SIG-M5 treated with dmso at 0.1 percent for 504 hours (cell line): ENCODE results near the gene KRT4.

ENCODE experiments used
- DNase-seq: peaks from one replicate; lab custom pipeline; 2025; ENCODE audit not compliant: unreplicated experiment; lab: John Stamatoyannopoulos, UW

KRT4 gene

DNA sequence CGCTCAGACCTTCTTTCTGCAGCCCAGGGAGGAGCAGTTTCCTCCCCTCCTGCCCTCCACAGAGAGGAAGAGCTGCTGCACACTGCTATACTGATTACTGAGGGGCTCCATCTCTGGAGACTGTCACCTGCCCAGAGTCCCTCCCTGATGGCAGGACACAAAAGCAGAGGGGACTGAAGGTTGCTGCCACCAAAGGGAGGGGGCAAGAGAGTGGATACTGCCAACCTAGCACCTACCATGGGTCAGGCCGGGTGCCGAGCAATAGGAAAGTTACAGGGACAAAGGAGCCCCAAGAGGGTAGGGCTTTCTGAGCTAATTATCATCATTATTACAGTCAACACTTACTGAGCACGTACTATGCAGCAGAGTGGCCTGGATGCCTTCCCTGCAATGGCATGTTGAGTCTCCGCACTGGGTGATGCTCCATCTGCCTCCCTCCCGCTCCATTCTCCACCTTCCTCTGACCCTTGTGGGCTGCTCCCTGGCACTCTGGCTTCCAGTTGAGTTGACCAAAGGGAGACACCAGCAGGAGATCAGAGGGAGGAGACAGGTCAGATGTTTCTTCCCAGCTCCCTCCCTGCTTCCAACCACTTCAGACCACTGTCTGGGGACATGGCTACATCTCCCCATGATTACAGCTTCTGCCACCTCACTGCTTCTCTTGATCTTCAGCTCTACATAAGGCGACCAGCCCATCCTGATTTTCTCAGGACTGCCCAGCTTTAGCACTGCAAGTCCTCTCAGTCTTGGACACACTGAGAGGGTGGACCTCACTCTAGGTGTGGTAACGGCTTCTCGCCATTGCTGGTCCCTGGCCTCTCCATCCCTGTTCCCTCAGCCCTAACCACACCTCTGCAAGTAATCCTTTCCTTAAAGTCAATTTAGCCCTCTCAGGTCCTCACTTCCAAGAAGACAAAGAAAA is 22.8 kb upstream of the KRT4 start:
- DNase-seq, result no peak

DNA sequence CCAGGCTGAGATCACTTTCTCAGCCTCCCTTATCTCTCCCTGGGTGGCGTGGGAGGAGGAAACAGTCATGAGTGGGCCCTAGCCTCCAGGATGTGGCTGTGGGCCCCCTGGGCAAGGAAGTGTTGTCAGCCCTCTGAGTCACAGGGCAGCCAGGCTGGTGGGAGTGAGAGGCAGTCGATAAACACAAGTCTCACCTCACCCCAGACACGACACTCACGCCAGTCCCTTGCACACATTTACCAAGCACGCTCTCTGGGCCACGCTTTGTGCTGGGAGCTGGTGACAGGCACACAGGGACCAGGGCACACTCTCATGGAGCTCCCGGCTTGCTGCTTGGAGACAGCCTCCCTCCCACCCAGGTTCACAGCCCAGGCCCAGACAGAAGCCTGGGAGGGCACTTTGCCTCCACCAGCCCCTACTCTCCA is 22.1 kb upstream of the KRT4 start:
- no peak for DNase-seq

DNA sequence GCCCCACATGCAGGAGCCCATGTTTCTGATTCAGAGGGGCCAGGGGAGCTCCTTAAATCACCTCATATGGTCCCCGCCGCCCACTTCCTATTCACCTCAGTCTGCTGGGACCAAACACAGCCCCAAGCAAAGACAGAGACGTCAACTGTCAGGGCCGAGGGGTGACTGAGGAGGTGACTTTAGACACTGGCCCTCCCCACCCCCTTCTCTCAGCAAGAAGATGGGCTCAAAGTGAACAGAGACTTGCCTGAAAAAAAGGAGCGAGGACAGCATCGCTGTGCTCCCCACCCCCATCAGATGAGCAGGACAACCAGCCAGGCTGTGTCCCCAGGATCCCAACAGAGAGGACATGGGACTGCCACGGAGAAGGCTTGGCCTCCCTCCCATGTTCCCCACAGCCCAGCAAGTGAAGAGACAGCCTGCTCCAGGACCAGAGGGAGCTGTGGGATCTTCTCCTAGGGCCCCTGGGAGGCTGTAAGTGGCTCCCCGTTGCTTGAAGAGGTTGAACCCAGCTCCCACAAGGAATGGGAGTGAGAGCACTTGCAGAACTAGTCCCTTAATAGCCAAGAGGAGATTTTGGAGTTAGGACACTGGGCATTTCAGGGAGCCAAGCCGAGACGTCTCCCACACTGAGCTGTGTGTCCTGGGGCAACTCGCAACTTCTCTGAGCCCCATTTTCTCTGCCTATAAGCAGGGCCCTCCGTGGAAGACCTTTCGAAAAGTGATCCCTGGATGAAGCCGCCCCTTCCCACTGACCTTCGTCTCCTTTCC is 21.5 kb upstream of the KRT4 start:
- DNase-seq, result no peak

DNA sequence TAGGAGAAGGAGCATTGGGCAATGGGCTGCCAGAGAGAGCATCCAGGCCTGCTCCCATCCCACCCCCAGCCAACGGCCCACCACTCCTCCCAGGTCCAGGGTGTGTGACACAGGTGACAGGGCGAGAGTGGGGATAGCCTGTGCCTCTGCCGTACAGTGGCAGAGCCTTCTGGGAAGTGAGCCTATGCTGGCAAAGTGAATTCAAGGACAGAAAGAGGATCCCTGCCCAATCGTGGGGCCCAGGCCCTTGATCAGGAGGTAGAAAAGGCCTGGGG is 20.7 kb upstream of the KRT4 start:
- no peak for DNase-seq

DNA sequence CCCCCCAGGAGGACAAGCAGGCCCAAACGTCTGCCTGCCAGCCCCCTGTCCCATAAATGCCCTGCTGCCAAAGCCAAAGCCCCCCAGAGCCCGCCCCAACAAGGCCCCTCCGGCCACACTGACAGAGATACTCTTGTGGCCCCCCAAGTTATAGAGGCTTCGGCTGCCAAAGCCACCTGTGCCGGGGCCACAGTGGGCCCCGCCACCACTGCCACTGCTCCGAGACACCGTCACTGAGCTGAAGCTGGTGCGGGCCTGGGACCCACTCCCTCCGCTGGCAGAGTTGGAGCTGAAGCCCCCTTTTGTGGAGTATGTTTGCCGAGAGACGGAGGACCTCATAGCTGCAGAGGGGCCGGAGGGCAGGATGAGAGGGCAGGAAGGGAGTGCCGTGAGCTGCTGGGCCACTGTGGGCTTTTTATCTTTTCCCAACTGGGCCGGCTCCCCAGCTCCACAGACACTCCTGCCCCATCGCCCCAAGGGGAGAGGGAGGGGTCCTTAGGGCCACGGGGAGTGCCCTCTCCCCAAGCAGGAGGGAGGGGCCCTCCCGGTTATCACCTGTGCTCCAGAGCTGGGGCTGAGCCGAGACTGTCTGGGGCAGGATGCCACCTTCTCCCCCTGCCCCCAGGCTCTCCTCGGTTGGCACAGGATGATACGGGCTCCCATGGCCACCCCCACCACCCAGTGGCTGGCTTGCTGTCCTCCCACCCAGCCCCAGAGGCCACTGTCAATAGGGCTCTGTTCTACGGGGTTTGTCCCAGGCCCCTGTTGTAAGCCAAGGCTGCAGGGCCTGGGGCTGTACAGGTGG is 20.2 kb upstream of the KRT4 start, which contains the start of gene KRT79:
KRT79 (minus strand) TSS at position 390 of the 805 bp plus-strand sequence; CDS start at position 339, 51 bp downstream.
- DNase-seq, result no peak

DNA sequence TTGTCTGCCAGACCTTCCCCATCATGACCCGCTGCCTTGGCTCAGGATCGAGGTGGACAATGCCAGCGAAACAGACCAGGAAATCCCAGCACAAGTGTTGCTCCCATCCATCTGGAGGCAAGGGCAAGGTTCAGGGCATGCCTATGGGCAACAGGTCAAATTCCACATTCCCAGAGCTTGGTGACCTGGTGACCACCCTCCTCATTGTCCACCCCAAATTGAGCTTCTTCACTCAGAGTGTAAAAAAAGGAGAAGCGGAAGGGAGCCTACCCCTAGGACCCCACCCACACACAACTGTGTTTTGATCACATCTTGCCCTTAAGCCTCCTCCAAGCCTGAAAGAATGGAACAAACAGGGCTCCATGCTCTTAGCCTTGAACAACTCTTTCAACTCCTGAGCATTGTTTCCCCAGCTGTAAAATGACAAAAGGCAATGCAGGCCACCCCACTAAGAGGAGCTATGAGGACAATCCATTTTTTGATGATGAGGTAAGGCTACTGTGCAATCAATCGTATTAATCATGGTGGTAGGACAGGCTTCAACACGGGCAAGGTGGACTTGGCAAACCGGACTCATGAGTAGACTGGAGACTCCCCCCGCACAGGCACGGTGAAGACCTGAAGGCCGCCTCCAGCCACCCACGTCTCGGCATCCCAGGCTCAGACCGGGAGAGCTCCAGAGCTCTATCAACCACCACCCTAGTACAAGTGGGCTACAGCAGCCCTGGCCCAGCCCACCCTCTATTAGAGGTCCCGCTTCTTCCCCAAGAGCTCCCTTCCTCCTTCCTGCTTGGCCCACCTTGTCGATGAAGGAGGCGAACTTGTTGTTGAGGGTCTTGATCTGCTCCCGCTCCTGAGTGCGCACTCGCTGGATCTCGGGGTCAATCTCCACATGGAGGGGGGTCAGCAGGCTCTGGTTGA is 19.3 kb upstream of the KRT4 start:
- DNase-seq, result no peak

DNA sequence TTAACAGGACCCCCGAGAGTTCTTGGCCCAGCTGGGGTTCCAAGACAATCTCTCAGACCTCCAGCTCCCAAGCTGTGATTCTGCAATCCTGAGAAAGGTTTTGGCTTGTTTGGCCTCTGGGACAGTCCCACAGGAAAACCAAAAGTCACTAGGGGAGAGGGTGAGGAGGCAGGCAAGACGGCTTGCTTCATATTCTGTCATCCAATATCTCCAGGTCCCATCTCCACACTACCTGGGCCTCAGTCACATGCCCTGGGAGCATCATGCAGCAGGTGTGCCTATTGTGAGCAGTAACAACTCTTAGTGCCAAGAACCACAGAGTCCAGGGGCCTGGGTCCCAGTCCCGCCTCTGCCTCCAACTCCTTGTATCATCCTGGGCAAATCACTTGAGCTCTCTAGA is 18.5 kb upstream of the KRT4 start:
- no peak for DNase-seq

DNA sequence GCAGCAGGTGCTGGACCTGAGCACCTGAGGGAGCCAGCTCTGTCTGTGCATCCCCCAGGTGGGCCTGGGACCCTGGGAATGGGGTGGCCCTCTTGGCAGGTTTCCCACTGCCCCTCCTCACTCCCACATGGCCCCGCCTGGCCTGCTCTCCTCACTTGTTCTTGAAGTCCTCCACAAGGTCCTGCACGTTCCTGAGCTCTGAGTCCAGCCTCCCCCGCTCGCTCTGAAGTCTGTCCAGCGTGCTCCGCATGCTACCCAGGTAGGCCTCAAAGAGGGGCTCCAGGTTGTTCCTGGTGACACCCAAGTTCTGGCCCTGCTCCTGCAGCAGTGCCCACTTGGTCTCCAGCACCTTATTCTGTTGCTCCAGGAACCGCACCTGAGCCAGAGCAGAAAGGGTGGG is 17.3 kb upstream of the KRT4 start:
- no peak for DNase-seq

DNA sequence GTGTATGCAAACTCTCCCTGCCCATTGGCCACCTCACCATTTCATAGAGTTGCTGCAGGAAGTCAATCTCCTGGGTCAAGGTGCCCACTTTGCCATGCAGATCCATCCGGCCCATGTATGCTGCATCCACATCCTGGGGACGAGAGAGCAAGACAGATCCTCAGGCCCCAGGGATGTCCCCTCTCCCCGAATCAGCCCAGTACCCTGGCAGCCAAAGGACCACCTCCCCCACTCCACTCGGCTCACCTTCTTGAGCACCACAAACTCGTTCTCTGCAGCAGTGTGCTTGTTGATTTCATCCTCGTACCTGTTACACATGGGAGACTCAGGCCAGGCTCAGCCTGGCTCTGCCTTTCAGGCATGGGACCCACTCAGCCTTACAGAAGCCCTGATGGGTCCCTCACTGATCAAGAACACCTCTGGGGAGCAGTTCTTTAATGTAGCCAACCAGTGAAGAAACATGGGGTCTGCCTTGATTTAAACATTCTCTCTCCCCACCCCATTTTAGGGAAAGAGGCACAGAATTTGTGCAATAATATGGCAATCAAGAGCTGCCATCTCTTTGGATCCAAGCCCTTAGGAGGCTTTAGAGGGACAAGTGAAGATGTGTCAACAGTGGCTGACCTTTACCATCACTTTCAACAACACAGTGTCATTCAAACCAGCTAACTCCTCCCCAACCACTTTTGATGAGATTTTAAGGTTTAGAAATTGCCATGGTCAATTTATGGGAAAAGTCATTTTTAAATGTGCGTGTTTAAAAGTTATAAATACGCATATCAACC is 16.3 kb upstream of the KRT4 start:
- DNase-seq, result no peak

DNA sequence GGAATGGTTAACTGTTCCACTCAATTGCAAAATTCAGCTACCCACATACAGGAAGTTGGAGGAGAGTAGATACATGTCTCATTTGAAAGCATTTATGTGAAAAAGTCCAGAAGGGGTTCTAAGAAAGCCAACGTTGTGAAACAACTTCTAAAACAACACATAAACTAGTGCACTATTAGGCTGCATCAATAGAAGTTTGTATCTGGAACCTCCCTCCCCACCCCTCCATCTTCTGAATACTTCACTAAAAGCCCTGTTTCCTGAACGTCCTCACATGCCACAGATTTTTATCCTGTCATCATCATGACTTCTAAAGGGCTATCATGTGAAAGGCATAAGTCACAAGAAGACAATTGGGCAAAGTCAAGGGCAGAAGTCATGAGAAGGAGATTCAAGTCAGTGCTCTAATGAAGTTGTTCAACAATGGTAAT is 14.7 kb upstream of the KRT4 start:
- no peak for DNase-seq

DNA sequence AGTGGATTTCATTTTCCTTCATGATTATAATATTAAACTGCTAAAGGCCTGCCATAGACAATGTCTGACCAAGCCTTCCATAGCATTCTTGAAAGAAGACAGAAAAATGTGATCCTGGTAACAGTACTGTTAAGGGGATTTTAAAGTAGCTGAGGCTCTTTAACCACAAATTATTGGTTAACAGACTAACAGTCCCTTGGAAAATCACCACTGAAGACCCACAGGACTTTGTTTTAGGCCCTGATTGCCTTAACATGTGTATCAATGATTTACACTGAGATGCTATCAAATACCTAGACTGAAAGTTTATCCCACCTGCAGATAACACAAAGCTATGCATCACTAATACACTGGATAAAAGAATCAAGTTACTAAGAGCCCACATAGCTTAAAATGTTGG is 14.2 kb upstream of the KRT4 start:
- DNase-seq, result no peak

DNA sequence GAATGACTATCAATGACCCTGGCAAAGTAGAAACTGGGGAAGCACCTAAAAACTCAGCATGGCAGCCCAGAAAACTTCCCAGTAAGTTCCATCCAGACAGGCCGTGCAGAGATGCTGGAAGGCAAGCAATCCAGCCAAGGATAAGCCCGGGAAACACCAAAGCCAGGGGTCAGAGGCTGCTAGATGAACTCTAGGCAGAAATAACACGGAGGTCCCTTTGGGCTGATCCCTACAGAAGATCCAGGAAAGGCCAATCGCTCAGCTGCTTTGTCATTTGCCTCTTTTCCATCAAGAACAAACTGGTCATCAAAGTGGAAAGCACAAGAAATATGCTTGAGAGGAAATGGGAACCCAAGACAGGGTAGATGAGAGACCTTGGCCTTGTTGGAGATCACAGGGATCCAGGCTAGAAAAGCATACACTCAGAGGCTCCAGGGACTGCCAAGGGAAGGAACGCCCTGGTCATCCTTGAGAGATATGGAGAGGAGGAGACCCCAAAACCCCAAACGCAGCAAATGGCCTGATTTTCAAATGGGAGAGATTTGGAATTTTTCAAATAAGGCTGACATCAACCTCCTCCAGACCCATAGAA is 13.7 kb upstream of the KRT4 start:
- DNase-seq, result no peak

DNA sequence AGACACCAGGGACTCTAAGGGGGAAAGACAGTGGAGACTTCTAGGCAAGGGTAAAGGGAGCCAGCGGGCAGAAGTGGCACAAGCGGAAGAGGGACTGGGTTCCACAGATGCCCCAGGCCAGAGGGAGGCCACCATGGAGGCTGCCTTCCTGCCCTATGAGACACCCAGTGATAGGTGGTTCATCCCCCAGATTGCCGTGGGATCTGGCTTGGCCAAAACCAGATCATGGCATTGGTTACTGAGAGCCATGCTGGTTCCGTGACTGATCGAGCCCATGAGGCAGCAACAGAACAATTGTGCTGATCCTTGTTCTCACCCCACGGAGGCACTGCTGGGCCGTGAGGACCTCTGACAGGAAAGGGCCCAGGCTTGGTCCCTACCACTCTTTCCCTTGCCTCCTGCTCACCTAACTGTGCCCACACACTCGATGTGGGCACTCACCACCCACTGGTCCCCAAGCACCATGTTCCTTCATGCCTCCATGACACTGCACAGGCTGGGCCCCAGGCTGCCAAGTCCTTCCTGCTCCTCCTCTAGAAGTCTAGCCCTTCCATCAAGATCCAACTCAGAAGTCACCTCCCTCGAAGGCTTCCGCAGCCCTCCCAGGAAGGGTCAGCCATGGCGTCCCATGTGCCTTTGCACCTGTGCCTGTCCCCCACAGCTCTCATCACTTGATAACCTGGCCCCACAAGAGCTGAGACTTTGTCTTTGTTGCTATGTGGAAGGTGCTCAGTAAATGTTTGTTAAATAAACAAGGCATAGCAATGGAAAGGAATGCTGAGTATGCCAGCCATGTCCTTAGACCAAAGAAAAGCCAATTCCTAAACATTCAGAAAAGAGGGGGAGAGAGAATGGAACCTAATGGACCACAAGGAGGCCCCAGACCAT is 12.9 kb upstream of the KRT4 start:
- DNase-seq, result no peak

DNA sequence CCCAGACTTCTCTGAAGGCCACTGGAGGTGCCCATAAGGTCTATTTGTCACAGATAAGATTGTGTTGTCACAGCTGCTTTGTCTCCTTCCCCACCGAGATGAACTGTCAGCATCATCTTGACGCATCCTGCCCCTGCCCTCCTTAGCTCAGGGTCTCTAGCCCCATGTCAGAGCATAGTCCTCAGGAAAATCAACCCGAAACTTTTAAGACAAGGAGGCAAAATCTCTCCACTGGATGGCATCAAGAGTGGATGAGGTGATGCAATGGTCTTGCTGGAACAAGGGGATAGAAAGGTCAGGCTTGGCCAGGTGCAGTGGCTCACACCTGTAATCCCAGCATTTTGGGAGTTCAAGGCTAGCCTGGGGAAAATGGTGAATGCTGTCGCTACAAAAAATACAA is 12.0 kb upstream of the KRT4 start:
- no peak for DNase-seq

DNA sequence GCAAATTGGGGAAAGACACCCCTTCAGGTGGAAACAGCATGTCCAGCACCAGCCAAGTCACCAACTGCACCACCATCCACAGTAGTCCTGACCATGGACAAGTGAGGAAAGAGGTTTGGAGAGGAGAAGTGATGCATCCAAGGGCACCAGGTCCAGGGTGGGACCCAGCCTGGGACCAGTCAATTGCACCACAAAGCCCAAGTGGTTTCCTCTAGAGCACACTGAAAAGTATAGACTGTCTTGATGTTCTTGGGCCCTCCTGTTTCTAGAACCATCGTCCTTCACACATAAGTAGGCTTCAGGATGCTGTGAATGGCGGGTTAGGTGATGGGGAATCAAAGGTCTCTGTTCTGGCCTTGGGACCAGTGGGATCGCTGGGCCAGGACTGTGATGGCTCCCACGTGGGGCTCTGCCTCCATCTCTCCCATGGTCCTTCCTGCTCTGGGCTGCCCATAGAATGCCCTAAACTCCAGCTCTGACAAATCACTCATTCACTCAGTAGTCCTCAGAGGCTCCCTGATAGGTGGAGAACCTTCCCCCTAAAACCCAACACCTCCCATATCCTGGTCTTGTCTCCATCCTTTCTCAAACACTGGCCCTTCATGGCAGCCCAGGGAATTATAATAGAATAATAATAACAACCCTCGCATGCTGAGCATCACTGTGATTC is 11.0 kb upstream of the KRT4 start:
- DNase-seq, result no peak

DNA sequence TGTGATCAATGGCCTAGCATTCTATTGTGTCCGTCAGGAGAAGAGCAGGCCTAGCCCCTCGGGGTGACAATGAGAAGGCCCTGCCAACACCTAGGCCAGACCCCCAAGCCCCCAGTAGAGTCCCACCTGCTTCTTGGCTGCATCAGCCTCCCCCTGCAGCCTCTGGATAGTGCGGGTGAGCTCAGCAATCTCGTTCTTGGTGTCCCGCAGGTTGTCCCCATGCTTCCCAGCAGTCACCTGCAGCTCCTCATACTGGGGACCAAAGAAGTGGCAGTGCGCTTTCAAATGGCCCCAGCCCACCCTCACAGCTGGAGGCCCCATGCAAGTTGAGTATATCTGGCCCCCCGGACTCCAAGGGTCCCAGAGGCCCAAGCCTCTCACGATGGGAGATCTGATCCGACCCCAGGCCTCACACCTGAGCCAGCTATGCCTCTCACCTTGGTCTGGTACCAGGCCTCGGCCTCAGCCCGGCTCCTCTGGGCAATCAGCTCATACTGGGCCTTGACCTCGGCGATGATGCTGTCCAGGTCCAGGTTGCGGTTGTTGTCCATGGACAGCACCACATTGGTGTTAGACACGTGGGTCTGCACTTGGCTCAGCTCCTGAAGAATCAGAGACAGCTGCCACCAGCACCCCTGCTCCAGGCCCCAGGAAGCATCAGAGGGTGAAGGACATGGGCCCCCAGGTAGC is 10.0 kb upstream of the KRT4 start:
- no peak for DNase-seq
